GM19025 (cell line): ENCODE data around the gene INMT.
A peak's percentile ranks its signal among the peaks of the same experiment; 100 is the strongest.

Source experiments
- ATAC-seq: cut with Tn5 transposase; IDR thresholded peaks from one replicate; pipeline ENCODE4 v1.9.1; 2021; ENCODE audit warnings: mild to moderate bottlenecking, low read depth, moderate library complexity; ENCODE audit not compliant: unreplicated experiment

INMT gene

GRCh38 chr7:30727061-30727945 lies 24.6 kb upstream of the INMT start:
- peak; percentile 76 for ATAC-seq

GRCh38 chr7:30728591-30729100 lies 23.3 kb upstream of the INMT start:
- ATAC-seq, result no peak

- no peak for ATAC-seq
Measured at GRCh38 chr7:30729642-30730041, 22.3 kb upstream of the INMT start.

- no peak for ATAC-seq
Measured at GRCh38 chr7:30730097-30730496, 21.8 kb upstream of the INMT start.

- no peak for ATAC-seq
Measured at GRCh38 chr7:30730996-30731395, 20.9 kb upstream of the INMT start.

- ATAC-seq, result no peak
Measured at GRCh38 chr7:30731581-30731980, 20.4 kb upstream of the INMT start.

- no peak for ATAC-seq
Measured at GRCh38 chr7:30732606-30733005, 19.3 kb upstream of the INMT start.

GRCh38 chr7:30733216-30733615 lies 18.7 kb upstream of the INMT start:
- ATAC-seq, result no peak

- ATAC-seq, result no peak
Measured at GRCh38 chr7:30733691-30734090, 18.2 kb upstream of the INMT start.

- no peak for ATAC-seq
Measured at GRCh38 chr7:30734497-30734896, 17.4 kb upstream of the INMT start.

- ATAC-seq, result no peak
Measured at GRCh38 chr7:30735631-30736030, 16.3 kb upstream of the INMT start.

GRCh38 chr7:30736291-30736690 lies 15.6 kb upstream of the INMT start:
- ATAC-seq, result no peak

GRCh38 chr7:30738026-30738915 lies 13.7 kb upstream of the INMT start:
- ATAC-seq, result no peak

GRCh38 chr7:30739691-30740090 lies 12.2 kb upstream of the INMT start:
- no peak for ATAC-seq

- no peak for ATAC-seq
Measured at GRCh38 chr7:30740417-30741181, 11.3 kb upstream of the INMT start.

- no peak for ATAC-seq
Measured at GRCh38 chr7:30741289-30741688, 10.6 kb upstream of the INMT start.

- no peak for ATAC-seq
Measured at GRCh38 chr7:30743371-30744074, 8.4 kb upstream of the INMT start.

GRCh38 chr7:30744075-30744417 lies 7.9 kb upstream of the INMT start:
- ATAC-seq, result no peak

GRCh38 chr7:30745261-30745941 lies 6.5 kb upstream of the INMT start:
- no peak for ATAC-seq
